Stimulated activated CD8-positive, alpha-beta memory T cell treated with anti-CD3 and anti-CD28 coated beads, Interleukin-4, amount 100 ng/mL, for 24 hours (primary cell): ENCODE results near the gene DDR1.
A peak's percentile ranks its signal among the peaks of the same experiment; 100 is the strongest.
"Not testable (repeated sequence)": the region's sequence is repeated elsewhere in the genome, so short reads cannot be mapped to it uniquely, and the experiment has no call there.

Experiments
- DNase-seq: peaks from one replicate; pipeline ENCODE4 v3.0.0-alpha.2; 2020; ENCODE audit warnings: low read depth

Gene DDR1

GRCh38 chr6:30894935-30895334 is 10.6 kb downstream of the DDR1 start:
- DNase-seq, result no peak

- no peak for DNase-seq
Measured at GRCh38 chr6:30895343-30895742, 11.0 kb downstream of the DDR1 start.

- no peak for DNase-seq
Measured at GRCh38 chr6:30896541-30896940, 12.2 kb downstream of the DDR1 start.

GRCh38 chr6:30897882-30898281 is 13.6 kb downstream of the DDR1 start:
- DNase-seq, result no peak

- DNase-seq, result no peak
Measured at GRCh38 chr6:30898750-30899360, 14.5 kb downstream of the DDR1 start.

- no peak for DNase-seq
Measured at GRCh38 chr6:30900863-30901417, 16.6 kb downstream of the DDR1 start.

- DNase-seq, result no peak
Measured at GRCh38 chr6:30901436-30901835, 17.1 kb downstream of the DDR1 start.

- DNase-seq, result not testable (repeated sequence)
Measured at GRCh38 chr6:30902196-30902595, 17.9 kb downstream of the DDR1 start.

GRCh38 chr6:30902709-30903108 is 18.4 kb downstream of the DDR1 start:
- DNase-seq, result no peak

- DNase-seq, result no peak
Measured at GRCh38 chr6:30903236-30903635, 18.9 kb downstream of the DDR1 start.

- not testable (repeated sequence) for DNase-seq
Measured at GRCh38 chr6:30907290-30907757, 23.0 kb downstream of the DDR1 start.

- peak; percentile 93 for DNase-seq
Measured at GRCh38 chr6:30907758-30908591, 23.7 kb downstream of the DDR1 start, which contains the start of gene GTF2H4. Gene GTF2H4 (plus strand): TSS chr6:30908207.

GRCh38 chr6:30908700-30909099 is 24.4 kb downstream of the DDR1 start:
- DNase-seq, result no peak

- DNase-seq, result not testable (repeated sequence)
Measured at GRCh38 chr6:30910473-30910872, 26.2 kb downstream of the DDR1 start.

GRCh38 chr6:30912746-30913520 is 28.6 kb downstream of the DDR1 start:
- DNase-seq, result no peak

GRCh38 chr6:30913721-30914075 is 29.4 kb downstream of the DDR1 start:
- DNase-seq, result no peak

GRCh38 chr6:30914076-30914853 is 29.9 kb downstream of the DDR1 start, which contains the start of gene VARS2:
Gene VARS2 (plus strand): TSS chr6:30914238. CDS start chr6:30914837, 599 bp downstream.
- DNase-seq, result peak; percentile 75

- DNase-seq, result no peak
Measured at GRCh38 chr6:30914854-30915590, 30.7 kb downstream of the DDR1 start.

GRCh38 chr6:30915591-30915946 is 31.2 kb downstream of the DDR1 start:
- no peak for DNase-seq

- no peak for DNase-seq
Measured at GRCh38 chr6:30917041-30917440, 32.7 kb downstream of the DDR1 start.

GRCh38 chr6:30917487-30917886 is 33.2 kb downstream of the DDR1 start:
- DNase-seq, result no peak
